Mammary epithelial cell (primary cell): ENCODE measurements around the gene ZSWIM4.
A peak's percentile ranks its signal among the peaks of the same experiment; 100 is the strongest.

Source experiments
- EZH2 ChIP-seq: IDR thresholded peaks from 2 replicates; pipeline ENCODE4 v1.6.1; 2012; ENCODE audit warnings: low read length, inconsistent platforms, borderline replicate concordance
- TF ChIP-seq, protein P1 (sequence below), 2 donors: IDR thresholded peaks in 1 of 2; conservative IDR thresholded peaks in 1 of 2; 2 replicates each; pipeline ENCODE4 v1.5.1; 2011 to 2012; ENCODE audit warnings: inconsistent platforms in 2 of 2, low read length in 2 of 2, mild to moderate bottlenecking in 2 of 2, control low read depth in 1 of 2, low read depth in 1 of 2; ENCODE audit not compliant: insufficient read depth in 1 of 2; ENCODE audit errors: extremely low read depth in 1 of 2

DNA sequence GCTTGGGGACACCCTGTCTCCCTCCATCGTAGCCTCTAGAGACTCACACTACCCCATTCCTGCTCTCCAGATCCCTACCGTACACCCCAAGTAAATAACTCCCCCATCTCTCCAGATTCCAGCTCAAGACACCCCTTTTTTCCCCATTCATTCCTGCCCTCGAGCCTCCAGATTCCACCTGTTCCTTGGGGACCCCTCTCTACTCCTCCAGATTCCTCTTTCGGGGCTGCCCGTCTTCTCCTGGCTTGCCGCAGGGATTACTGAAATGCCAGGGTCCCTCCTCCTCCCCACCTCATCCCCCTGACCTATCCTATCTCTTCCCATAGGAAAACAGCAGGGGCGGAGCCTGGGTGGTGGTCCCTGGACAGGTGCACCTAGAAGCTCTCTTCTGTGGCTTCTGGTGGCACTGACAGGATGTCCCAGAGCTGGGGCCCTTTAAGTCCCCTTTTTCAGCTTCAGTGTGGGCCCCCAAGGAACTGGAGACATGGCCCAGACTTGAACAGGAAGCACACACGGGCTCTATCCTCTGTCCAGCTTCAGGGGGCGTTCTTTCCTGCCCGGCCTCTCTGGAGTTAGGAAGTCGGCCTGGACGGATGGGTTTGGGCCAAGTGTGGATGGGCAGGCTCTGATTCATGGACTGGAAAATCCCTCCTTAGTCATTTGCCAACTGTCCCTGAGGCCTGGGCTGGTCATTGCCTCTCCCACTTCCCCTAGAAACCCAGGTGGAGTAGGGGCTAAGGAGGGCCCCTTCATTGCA, 1.2 kb downstream of the ZSWIM4 start:
- TF ChIP-seq, protein P1, sequence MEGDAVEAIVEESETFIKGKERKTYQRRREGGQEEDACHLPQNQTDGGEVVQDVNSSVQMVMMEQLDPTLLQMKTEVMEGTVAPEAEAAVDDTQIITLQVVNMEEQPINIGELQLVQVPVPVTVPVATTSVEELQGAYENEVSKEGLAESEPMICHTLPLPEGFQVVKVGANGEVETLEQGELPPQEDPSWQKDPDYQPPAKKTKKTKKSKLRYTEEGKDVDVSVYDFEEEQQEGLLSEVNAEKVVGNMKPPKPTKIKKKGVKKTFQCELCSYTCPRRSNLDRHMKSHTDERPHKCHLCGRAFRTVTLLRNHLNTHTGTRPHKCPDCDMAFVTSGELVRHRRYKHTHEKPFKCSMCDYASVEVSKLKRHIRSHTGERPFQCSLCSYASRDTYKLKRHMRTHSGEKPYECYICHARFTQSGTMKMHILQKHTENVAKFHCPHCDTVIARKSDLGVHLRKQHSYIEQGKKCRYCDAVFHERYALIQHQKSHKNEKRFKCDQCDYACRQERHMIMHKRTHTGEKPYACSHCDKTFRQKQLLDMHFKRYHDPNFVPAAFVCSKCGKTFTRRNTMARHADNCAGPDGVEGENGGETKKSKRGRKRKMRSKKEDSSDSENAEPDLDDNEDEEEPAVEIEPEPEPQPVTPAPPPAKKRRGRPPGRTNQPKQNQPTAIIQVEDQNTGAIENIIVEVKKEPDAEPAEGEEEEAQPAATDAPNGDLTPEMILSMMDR (conservative IDR thresholded peaks at IDR 0.05 in 1 of 2, IDR thresholded peaks at IDR 0.05 in 1 of 2; ENCODE audit: extremely low read depth in 1 of 2, insufficient read depth in 1 of 2, low read depth in 1 of 2, low read length in 2 of 2) = peak in 1 of 2 donors; percentile 23
- no peak for TF ChIP-seq EZH2
